GM10266 (cell line): Measurements from ENCODE around the gene BDP1.
"Not testable (repeated sequence)": the region's sequence is repeated elsewhere in the genome, so short reads cannot be mapped to it uniquely, and the experiment has no call there.

Source experiments
- DNase-seq: peaks from one replicate; pipeline ENCODE4 v3.0.0; 2012; ENCODE audit errors: extremely low spot score
- TF ChIP-seq, protein P1 (sequence below): IDR thresholded peaks from 2 replicates; pipeline ENCODE4 v1.5.1; 2012; ENCODE audit warnings: mild to moderate bottlenecking, low read depth; ENCODE audit not compliant: control insufficient read depth, insufficient read depth; ENCODE audit errors: missing control alignments

The BDP1 gene

DNA sequence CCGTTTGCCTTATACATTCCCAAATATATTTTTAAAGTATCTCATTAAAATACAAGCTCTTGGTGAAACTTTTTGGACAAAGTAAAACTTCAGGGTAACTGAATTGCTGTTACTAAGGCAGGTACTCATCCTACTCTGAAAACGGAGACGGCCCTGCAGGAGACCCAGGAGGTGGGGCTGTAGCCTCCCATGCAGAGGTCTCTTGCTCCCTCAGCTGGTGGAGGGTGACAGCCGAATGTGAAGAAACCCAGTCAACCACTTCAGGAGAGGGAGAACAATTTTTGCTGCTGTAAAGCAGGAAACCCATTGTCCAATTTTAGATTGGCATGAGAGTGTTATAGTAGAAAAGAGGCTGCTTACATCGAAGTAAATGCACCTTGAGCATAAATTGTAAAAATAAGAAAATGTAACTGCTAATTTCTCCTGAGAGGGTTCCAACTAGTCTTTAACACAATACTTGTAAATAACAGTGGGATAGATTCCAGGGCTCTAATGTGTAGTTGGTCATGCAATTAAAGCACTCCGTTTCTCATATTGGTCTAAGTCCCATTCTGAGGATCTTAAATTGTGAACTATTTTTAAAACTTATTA is 8.1 kb upstream of the BDP1 start:
- TF ChIP-seq, protein P1, sequence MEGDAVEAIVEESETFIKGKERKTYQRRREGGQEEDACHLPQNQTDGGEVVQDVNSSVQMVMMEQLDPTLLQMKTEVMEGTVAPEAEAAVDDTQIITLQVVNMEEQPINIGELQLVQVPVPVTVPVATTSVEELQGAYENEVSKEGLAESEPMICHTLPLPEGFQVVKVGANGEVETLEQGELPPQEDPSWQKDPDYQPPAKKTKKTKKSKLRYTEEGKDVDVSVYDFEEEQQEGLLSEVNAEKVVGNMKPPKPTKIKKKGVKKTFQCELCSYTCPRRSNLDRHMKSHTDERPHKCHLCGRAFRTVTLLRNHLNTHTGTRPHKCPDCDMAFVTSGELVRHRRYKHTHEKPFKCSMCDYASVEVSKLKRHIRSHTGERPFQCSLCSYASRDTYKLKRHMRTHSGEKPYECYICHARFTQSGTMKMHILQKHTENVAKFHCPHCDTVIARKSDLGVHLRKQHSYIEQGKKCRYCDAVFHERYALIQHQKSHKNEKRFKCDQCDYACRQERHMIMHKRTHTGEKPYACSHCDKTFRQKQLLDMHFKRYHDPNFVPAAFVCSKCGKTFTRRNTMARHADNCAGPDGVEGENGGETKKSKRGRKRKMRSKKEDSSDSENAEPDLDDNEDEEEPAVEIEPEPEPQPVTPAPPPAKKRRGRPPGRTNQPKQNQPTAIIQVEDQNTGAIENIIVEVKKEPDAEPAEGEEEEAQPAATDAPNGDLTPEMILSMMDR, result peak; percentile 45
- not testable (repeated sequence) for DNase-seq

DNA sequence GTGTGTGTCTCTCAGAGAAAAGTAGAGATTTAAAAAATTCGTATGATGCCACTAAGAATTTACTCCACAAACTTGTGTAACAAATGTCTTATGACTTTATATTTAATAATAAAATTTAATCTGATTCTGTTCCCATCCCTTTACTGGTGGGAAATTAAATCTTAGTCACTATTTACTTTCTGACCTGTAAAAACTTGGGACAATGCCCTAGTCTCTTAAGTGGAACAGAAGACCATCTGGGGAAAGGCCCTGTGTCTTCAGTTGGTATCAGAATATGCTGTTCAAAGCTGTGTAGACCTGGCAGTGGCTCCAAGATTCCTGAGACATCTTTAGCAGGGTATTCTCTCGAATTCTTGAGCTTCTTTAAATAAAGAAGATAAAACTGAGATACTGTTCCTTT is 2.6 kb upstream of the BDP1 start:
- TF ChIP-seq, protein P1, result no peak
- DNase-seq, result no peak

DNA sequence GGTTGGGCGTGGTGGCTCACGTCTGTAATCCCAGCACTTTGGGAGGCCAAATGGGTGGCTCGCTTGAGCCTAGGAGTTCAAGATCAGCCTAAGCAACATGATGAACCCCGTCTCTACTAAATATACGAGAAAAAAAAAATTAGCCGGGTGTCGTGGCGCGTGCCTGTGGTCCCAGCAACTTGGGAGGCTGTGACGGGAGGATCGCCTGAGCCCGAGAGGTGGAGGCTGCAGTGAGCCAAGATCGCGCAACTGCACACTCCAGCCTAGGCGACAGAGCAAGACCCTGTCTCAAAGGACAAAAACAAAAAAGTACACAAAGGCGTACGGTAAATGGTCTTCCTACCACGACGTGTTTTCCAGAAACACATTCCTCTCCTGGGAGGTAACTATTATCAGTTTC is 538 bp upstream of the BDP1 start:
- TF ChIP-seq, protein P1, result no peak
- no peak for DNase-seq

DNA sequence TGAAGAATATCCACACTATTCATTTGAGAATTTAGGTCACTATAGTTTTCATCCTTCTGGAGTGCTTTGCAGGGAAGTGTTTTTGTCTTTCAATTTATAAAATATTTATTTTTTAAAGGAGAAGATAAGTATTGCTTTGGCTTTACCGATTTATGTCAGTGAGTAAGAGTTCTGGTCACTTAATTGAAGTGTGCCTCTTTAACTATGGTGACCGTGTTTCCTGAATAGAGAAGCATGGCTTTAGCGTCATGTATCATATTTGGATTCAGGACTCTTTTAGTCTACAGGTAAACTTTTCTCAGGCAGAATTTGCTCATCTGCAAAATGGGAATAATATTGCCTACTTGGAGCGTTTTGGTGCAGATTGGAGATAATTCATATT is 902 bp downstream of the BDP1 start:
- TF ChIP-seq, protein P1, result no peak
- DNase-seq, result no peak

DNA sequence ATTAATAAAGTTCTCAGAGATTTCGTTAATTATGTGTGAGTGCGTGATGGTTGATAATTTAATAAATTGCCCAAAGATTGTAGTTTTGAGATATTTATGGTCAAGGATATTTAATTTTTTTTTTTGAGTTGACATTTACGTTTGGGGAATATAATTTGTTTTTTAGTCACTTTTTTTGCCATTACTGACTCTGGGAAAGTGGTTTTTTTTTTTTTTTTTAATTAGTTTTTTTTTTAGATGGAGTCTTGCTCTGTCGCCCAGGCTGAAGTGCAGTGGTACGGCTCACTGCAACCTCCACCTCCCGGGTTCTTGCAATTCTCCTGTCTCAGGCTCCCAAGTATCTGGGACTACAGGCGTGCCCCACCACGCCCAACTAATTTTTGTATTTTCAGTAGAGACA is 1.7 kb downstream of the BDP1 start:
- TF ChIP-seq, protein P1, result no peak
- no peak for DNase-seq

DNA sequence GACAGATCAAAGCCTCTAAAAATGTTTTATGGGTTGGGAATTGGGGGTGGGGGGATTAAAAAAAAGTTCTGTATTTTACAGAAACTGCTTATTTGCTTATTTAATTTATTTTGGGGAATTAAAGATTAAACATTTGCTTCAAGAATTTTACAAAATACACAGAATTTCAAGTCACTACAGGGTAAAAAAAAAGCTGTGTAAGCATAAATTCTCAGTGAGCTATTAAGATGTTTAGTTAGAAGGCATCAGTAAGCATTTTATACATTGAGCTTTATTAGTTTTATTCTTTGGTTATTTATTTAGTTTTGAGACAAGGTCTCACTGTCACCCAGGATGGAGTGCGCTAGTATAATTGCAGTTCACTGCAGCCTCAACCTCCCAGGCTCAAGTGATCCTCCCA is 5.2 kb downstream of the BDP1 start:
- TF ChIP-seq, protein P1, result no peak
- no peak for DNase-seq

DNA sequence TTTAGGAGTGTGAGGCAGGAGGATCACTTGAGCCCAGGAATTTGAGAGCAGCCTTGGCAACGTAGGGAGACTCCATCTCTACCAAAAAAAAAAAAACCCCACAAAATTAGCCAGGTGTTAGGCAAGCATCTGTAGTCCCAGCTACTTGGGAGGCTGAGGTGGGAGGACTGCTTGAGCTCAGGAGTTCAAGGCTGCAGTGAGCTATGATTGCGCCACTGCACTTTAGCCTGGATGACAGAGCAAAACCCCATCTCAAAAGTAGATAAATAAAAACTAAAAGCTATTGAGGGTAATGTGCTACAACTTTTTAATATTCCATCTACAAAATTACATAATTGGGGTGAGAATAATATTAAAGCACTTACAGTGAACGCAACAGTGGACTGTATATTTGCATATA is 5.9 kb downstream of the BDP1 start:
- TF ChIP-seq, protein P1, result no peak
- no peak for DNase-seq
